HEK293 (cell line): ENCODE results near the gene ICOS.
"Not testable (repeated sequence)": the region's sequence is repeated elsewhere in the genome, so short reads cannot be mapped to it uniquely, and the experiment has no call there.

Experiments used
- CTCF ChIA-PET: fragments of 350-600 bp; formaldehyde crosslinking; extraction: SDS; loops from one replicate; lab custom pipeline; 2021; ENCODE audit warnings: antibody characterized with exemption; lab: Yijun Ruan, JAX
- POLR2A ChIA-PET: fragments of 300-600 bp; formaldehyde crosslinking; extraction: SDS; loops from one replicate; lab custom pipeline; 2020; ENCODE audit warnings: antibody characterized with exemption, inconsistent platforms; lab: Yijun Ruan, JAX
- H3K27ac ChIP-seq: fragments of 200-500 bp; sonication (Bioruptor generic); 2 replicates; pipeline ENCODE4 v1.5.1; 2014; ENCODE audit warnings: low read depth, low read length, control low read depth, inconsistent platforms; ENCODE audit errors: extremely low read depth
- H3K36me3 ChIP-seq, 2 experiments: fragments of 200-500 bp in 1 of 2; sonication (Bioruptor generic) in 1 of 2; 1 replicate in 1 of 2; 2 replicates in 1 of 2; pipeline ENCODE4 v1.5.1; 2014 to 2017; ENCODE audit warnings: inconsistent platforms in 2 of 2, low read length in 2 of 2; ENCODE audit not compliant: control insufficient read depth in 2 of 2, insufficient read depth in 1 of 2
- H3K4me1 ChIP-seq: fragments of 200-500 bp; sonication (Bioruptor generic); 2 replicates; pipeline ENCODE4 v1.5.1; 2014; ENCODE audit warnings: mild to moderate bottlenecking, low read length, inconsistent platforms; ENCODE audit not compliant: control insufficient read depth, insufficient read depth
- H3K4me3 ChIP-seq: 2 replicates; pipeline ENCODE4 v1.5.1; 2011; ENCODE audit warnings: low read depth, mild to moderate bottlenecking, control low read depth, low read length, moderate library complexity
- H3K9me3 ChIP-seq: fragments of 200-500 bp; sonication (Bioruptor generic); 2 replicates; pipeline ENCODE4 v1.5.1; 2014; ENCODE audit warnings: low read depth, low read length, inconsistent platforms; ENCODE audit not compliant: control insufficient read depth, insufficient read depth
- AEBP2 ChIP-seq: fragments of 450-650 bp; formaldehyde crosslinking; IDR thresholded peaks from 2 replicates; pipeline ENCODE4 v1.5.1; 2016; ENCODE audit warnings: missing biosample characterization, missing genetic modification characterization, borderline replicate concordance
- BCL11B ChIP-seq: fragments of 450-650 bp; formaldehyde crosslinking; IDR thresholded peaks from 2 replicates; pipeline ENCODE4 v1.5.1; 2016; ENCODE audit warnings: low read depth, missing biosample characterization, missing genetic modification characterization
- KLF16 ChIP-seq: fragments of 450-650 bp; formaldehyde crosslinking; IDR thresholded peaks from 2 replicates; pipeline ENCODE4 v1.5.1; 2017; ENCODE audit warnings: missing biosample characterization, missing genetic modification characterization
- SCRT2 ChIP-seq: fragments of 450-650 bp; formaldehyde crosslinking; IDR thresholded peaks from 2 replicates; pipeline ENCODE4 v1.5.1; 2016; ENCODE audit warnings: missing biosample characterization, missing genetic modification characterization
- YY2 ChIP-seq: fragments of 450-650 bp; formaldehyde crosslinking; IDR thresholded peaks from 2 replicates; pipeline ENCODE4 v1.5.1; 2016; ENCODE audit warnings: missing biosample characterization, missing genetic modification characterization
- ZEB2 ChIP-seq: fragments of 450-650 bp; formaldehyde crosslinking; IDR thresholded peaks from 2 replicates; pipeline ENCODE4 v1.5.1; 2016; ENCODE audit warnings: missing biosample characterization, missing genetic modification characterization
- ZNF114 ChIP-seq: fragments of 450-650 bp; formaldehyde crosslinking; IDR thresholded peaks from 2 replicates; pipeline ENCODE4 v1.5.0; 2017; ENCODE audit warnings: missing biosample characterization, missing genetic modification characterization
- ZNF169 ChIP-seq: fragments of 450-650 bp; formaldehyde crosslinking; IDR thresholded peaks from 2 replicates; pipeline ENCODE4 v1.5.1; 2016; ENCODE audit warnings: missing biosample characterization, missing genetic modification characterization
- ZNF2 ChIP-seq: fragments of 450-650 bp; formaldehyde crosslinking; IDR thresholded peaks from 2 replicates; pipeline ENCODE4 v1.5.1; 2016; ENCODE audit warnings: missing biosample characterization, missing genetic modification characterization
- ZNF202 ChIP-seq: fragments of 450-650 bp; formaldehyde crosslinking; IDR thresholded peaks from 2 replicates; pipeline ENCODE4 v1.5.1; 2016; ENCODE audit warnings: missing biosample characterization, missing genetic modification characterization, borderline replicate concordance
- ZNF23 ChIP-seq: fragments of 450-650 bp; formaldehyde crosslinking; IDR thresholded peaks from 2 replicates; pipeline ENCODE4 v1.5.1; 2016; ENCODE audit warnings: missing biosample characterization, missing genetic modification characterization, borderline replicate concordance
- ZNF266 ChIP-seq: fragments of 450-650 bp; formaldehyde crosslinking; IDR thresholded peaks from 2 replicates; pipeline ENCODE4 v1.5.1; 2016; ENCODE audit warnings: missing biosample characterization, missing genetic modification characterization, low read depth
- ZNF335 ChIP-seq: fragments of 450-650 bp; formaldehyde crosslinking; conservative IDR thresholded peaks from 2 replicates; pipeline ENCODE4 v1.5.1; 2016; ENCODE audit warnings: missing biosample characterization, missing genetic modification characterization
- ZNF404 ChIP-seq: fragments of 450-650 bp; formaldehyde crosslinking; IDR thresholded peaks from 2 replicates; pipeline ENCODE4 v1.5.1; 2017; ENCODE audit warnings: missing biosample characterization, missing genetic modification characterization
- ZNF660 ChIP-seq: fragments of 450-650 bp; IDR thresholded peaks from 2 replicates; pipeline ENCODE4 v1.5.1; 2018; ENCODE audit warnings: missing biosample characterization, mild to moderate bottlenecking, missing genetic modification characterization
- ZNF670 ChIP-seq: fragments of 450-650 bp; formaldehyde crosslinking; IDR thresholded peaks from 2 replicates; pipeline ENCODE4 v1.5.1; 2016; ENCODE audit warnings: missing biosample characterization, missing genetic modification characterization, low read depth
- ZNF792 ChIP-seq: fragments of 450-650 bp; formaldehyde crosslinking; IDR thresholded peaks from 2 replicates; pipeline ENCODE4 v1.5.1; 2016; ENCODE audit warnings: missing biosample characterization, missing genetic modification characterization
- ZNF843 ChIP-seq: fragments of 450-650 bp; formaldehyde crosslinking; IDR thresholded peaks from 2 replicates; pipeline ENCODE4 v1.5.1; 2016; ENCODE audit warnings: missing biosample characterization, missing genetic modification characterization
- TF ChIP-seq, protein P1 (sequence below): fragments of 450-650 bp; formaldehyde crosslinking; IDR thresholded peaks from 2 replicates; pipeline ENCODE4 v1.5.1; 2016; ENCODE audit warnings: missing biosample characterization, missing genetic modification characterization
- TF ChIP-seq, protein P2 (sequence below): fragments of 450-650 bp; formaldehyde crosslinking; IDR thresholded peaks from 2 replicates; pipeline ENCODE4 v1.5.1; 2017; ENCODE audit warnings: missing biosample characterization, mild to moderate bottlenecking, missing genetic modification characterization, moderate library complexity

Gene ICOS

GRCh38 chr2:203937788-203938187 lies 1.2 kb downstream of the ICOS start:
- Histone ChIP-seq H3K4me1 (no peaks in the 10 kb centered on the region), H3K36me3 (no peaks in the 10 kb centered on the region), H3K27ac (no peak overlapping the region)
- TF ChIP-seq ZNF202 (tag by site-specific recombination): no peak
- TF ChIP-seq ZNF404 (tag by site-specific recombination): no peak
- no peak for TF ChIP-seq ZNF335
- TF ChIP-seq ZNF169 (tag by site-specific recombination): no peak
- TF ChIP-seq, protein P1, sequence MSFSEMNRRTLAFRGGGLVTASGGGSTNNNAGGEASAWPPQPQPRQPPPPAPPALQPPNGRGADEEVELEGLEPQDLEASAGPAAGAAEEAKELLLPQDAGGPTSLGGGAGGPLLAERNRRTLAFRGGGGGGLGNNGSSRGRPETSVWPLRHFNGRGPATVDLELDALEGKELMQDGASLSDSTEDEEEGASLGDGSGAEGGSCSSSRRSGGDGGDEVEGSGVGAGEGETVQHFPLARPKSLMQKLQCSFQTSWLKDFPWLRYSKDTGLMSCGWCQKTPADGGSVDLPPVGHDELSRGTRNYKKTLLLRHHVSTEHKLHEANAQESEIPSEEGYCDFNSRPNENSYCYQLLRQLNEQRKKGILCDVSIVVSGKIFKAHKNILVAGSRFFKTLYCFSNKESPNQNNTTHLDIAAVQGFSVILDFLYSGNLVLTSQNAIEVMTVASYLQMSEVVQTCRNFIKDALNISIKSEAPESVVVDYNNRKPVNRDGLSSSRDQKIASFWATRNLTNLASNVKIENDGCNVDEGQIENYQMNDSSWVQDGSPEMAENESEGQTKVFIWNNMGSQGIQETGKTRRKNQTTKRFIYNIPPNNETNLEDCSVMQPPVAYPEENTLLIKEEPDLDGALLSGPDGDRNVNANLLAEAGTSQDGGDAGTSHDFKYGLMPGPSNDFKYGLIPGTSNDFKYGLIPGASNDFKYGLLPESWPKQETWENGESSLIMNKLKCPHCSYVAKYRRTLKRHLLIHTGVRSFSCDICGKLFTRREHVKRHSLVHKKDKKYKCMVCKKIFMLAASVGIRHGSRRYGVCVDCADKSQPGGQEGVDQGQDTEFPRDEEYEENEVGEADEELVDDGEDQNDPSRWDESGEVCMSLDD (tag by site-specific recombination): no peak
- TF ChIP-seq ZNF670 (tag by site-specific recombination): no peak
- TF ChIP-seq ZNF23 (tag by site-specific recombination): no peak
- TF ChIP-seq SCRT2: no peak
- TF ChIP-seq ZNF266 (tag by site-specific recombination): no peak
- no peak for TF ChIP-seq AEBP2 (tag by site-specific recombination)
- TF ChIP-seq, all 188 proteins: peak for 0
- ChIA-PET POLR2A (no interaction called here), CTCF (no interaction called here)
- no peaks in the 10 kb centered on the region for H3K9me3 ChIP-seq
- no peak overlapping the region for H3K4me3 ChIP-seq

- Histone ChIP-seq H3K4me1 (no peaks in the 10 kb centered on the region), H3K27ac (no peak overlapping the region), H3K4me3 (no peak overlapping the region), H3K9me3 (no peaks in the 10 kb centered on the region)
- ChIA-PET CTCF (no interaction called here), POLR2A (no interaction called here)
- TF ChIP-seq KLF16 (tag by site-specific recombination): no peak
- no peak for TF ChIP-seq BCL11B (tag by site-specific recombination)
- TF ChIP-seq ZNF792: no peak
- TF ChIP-seq, all 188 proteins: peak for 0
- H3K36me3 ChIP-seq: no peaks in the 10 kb centered on the region
These were observed 3.5 kb downstream of the ICOS start for GRCh38 chr2:203940039-203940438.

- POLR2A ChIA-PET, H3K9me3 ChIP-seq, H3K4me3 ChIP-seq, H3K4me1 ChIP-seq, H3K36me3 ChIP-seq, H3K27ac ChIP-seq: not testable (repeated sequence)
- CTCF ChIA-PET: interaction anchor here (0.7 to 1.0 kb wide), 3 partner anchors 34 to 1369 kb away, joined by 3 to 5 read pairs (median 3); no protein-coding TSS in a partner anchor
These were observed 7.2 kb downstream of the ICOS start for GRCh38 chr2:203943493-203944382.

- Histone ChIP-seq H3K27ac (no peak overlapping the region), H3K4me1 (no peaks in the 10 kb centered on the region), H3K9me3 (no peaks in the 10 kb centered on the region), H3K4me3 (no peak overlapping the region), H3K36me3 (no peaks in the 10 kb centered on the region)
- POLR2A ChIA-PET: no interaction called here
- CTCF ChIA-PET: interaction anchor here (0.6 to 0.7 kb wide), 2 partner anchors 23 to 142 kb away, joined by 3 to 6 read pairs; no protein-coding TSS in a partner anchor
- TF ChIP-seq ZNF2 (tag by site-specific recombination) (no peak), ZNF114 (no peak), KLF16 (tag by site-specific recombination) (no peak), YY2 (tag by site-specific recombination) (no peak), ZNF660 (tag by site-specific recombination) (no peak), ZNF843 (tag by site-specific recombination) (no peak), ZEB2 (tag by site-specific recombination) (no peak), ZNF169 (tag by site-specific recombination) (no peak)
- TF ChIP-seq, protein P2, sequence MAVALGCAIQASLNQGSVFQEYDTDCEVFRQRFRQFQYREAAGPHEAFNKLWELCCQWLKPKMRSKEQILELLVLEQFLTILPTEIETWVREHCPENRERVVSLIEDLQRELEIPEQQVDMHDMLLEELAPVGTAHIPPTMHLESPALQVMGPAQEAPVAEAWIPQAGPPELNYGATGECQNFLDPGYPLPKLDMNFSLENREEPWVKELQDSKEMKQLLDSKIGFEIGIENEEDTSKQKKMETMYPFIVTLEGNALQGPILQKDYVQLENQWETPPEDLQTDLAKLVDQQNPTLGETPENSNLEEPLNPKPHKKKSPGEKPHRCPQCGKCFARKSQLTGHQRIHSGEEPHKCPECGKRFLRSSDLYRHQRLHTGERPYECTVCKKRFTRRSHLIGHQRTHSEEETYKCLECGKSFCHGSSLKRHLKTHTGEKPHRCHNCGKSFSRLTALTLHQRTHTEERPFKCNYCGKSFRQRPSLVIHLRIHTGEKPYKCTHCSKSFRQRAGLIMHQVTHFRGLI (tag by site-specific recombination): no peak
These were observed 12.2 kb downstream of the ICOS start for GRCh38 chr2:203948733-203949132.
